Measurements from ENCODE around the gene ITPKB.

Gene ITPKB

GRCh38 chr1:226628612-226629155, 110.4 kb downstream of the ITPKB start:
- Histone ChIP-seq H3K9me3 (replicated peaks in 1 of 2; ENCODE audit: control insufficient read depth in 2 of 2, insufficient read depth in 1 of 2, low read depth in 1 of 2, low read length in 2 of 2) (no peaks in the 10 kb centered on the region), H3K4ac (ENCODE audit: low read length) (no peak overlapping the region), H4K91ac (ENCODE audit: low read depth, low read length, poor library complexity) (no peak overlapping the region), H3K27ac (replicated peaks; ENCODE audit: low read length) (no peak overlapping the region), H3K79me1 (ENCODE audit: low read depth, low read length) (no peaks in the 10 kb centered on the region), H3K4me1 (ENCODE audit: control insufficient read depth in 2 of 2, insufficient read depth in 1 of 2, low read depth in 1 of 2, low read length in 2 of 2) (peaks cover 3 to 5% of the 10 kb centered on the region in 2 donors), H3K23ac (ENCODE audit: low read depth, low read length, poor library complexity) (no peak overlapping the region), H2AFZ (ENCODE audit: low read length) (no peak overlapping the region), H2BK15ac (ENCODE audit: low read length) (no peak overlapping the region), H2AK5ac (ENCODE audit: low read depth, low read length) (no peak overlapping the region), H3K18ac (ENCODE audit: low read length) (no peak overlapping the region), H3K36me3 (replicated peaks in 1 of 2; ENCODE audit: control insufficient read depth in 2 of 2, insufficient read depth in 2 of 2, low read length in 2 of 2) (no peaks in the 10 kb centered on the region), H2BK120ac (ENCODE audit: low read depth, low read length) (no peak overlapping the region), H3K27me3 (ENCODE audit: control insufficient read depth in 3 of 3, insufficient read depth in 3 of 3, low read depth in 1 of 3, low read length in 3 of 3) (peaks cover 0 to 3% (median 0%) of the 10 kb centered on the region in 3 experiments), H3K9ac (ENCODE audit: low read depth, low read length, poor library complexity) (no peak overlapping the region), H3K14ac (ENCODE audit: low read length) (no peak overlapping the region), H2BK5ac (ENCODE audit: low read length) (no peak overlapping the region), H3K4me3 (ENCODE audit: low read length in 2 of 2) (no peak overlapping the region), H4K8ac (ENCODE audit: low read depth, low read length) (no peak overlapping the region), H3K4me2 (ENCODE audit: insufficient read depth, low read length, poor library complexity, severe bottlenecking) (no peak overlapping the region), H2BK12ac (ENCODE audit: low read length) (no peak overlapping the region)
- no CpG with 5 or more reads among the region's 10 CpGs for WGBS, 2 donors (ENCODE audit: extremely low coverage in 2 of 2, insufficient read length in 2 of 2, insufficient replicate concordance in 1 of 2)
- no peak for DNase-seq (ENCODE audit: low spot score)

- Histone ChIP-seq H3K4me1 (ENCODE audit: control insufficient read depth in 2 of 2, insufficient read depth in 1 of 2, low read depth in 1 of 2, low read length in 2 of 2) (peaks cover 3 to 5% of the 10 kb centered on the region in 2 donors), H2BK12ac (ENCODE audit: low read length) (no peak overlapping the region), H2BK15ac (ENCODE audit: low read length) (no peak overlapping the region), H3K79me1 (ENCODE audit: low read depth, low read length) (no peaks in the 10 kb centered on the region), H3K14ac (ENCODE audit: low read length) (no peak overlapping the region), H4K8ac (ENCODE audit: low read depth, low read length) (no peak overlapping the region), H3K23ac (ENCODE audit: low read depth, low read length, poor library complexity) (no peak overlapping the region), H3K27me3 (ENCODE audit: control insufficient read depth in 3 of 3, insufficient read depth in 3 of 3, low read depth in 1 of 3, low read length in 3 of 3) (peaks cover 0 to 3% (median 0%) of the 10 kb centered on the region in 3 experiments), H3K4me3 (ENCODE audit: low read length in 2 of 2) (no peak overlapping the region), H4K91ac (ENCODE audit: low read depth, low read length, poor library complexity) (no peak overlapping the region), H3K4ac (ENCODE audit: low read length) (no peak overlapping the region), H3K9me3 (replicated peaks in 1 of 2; ENCODE audit: control insufficient read depth in 2 of 2, insufficient read depth in 1 of 2, low read depth in 1 of 2, low read length in 2 of 2) (no peaks in the 10 kb centered on the region), H3K4me2 (ENCODE audit: insufficient read depth, low read length, poor library complexity, severe bottlenecking) (no peak overlapping the region), H3K27ac (replicated peaks; ENCODE audit: low read length) (no peak overlapping the region), H3K36me3 (replicated peaks in 1 of 2; ENCODE audit: control insufficient read depth in 2 of 2, insufficient read depth in 2 of 2, low read length in 2 of 2) (no peaks in the 10 kb centered on the region), H2AFZ (ENCODE audit: low read length) (no peak overlapping the region), H2BK120ac (ENCODE audit: low read depth, low read length) (no peak overlapping the region), H2BK5ac (ENCODE audit: low read length) (no peak overlapping the region), H3K9ac (ENCODE audit: low read depth, low read length, poor library complexity) (no peak overlapping the region), H2AK5ac (ENCODE audit: low read depth, low read length) (peak overlapping the region; percentile 49), H3K18ac (ENCODE audit: low read length) (no peak overlapping the region)
- WGBS, 2 donors (ENCODE audit: extremely low coverage in 2 of 2, insufficient read length in 2 of 2, insufficient replicate concordance in 1 of 2), result no CpG with 5 or more reads among the region's 11 CpGs
- no peak for DNase-seq (ENCODE audit: low spot score)
Observed at GRCh38 chr1:226627924-226628611, 111.0 kb downstream of the ITPKB start.

GRCh38 chr1:226627050-226627755, 111.9 kb downstream of the ITPKB start:
- H4K8ac ChIP-seq (ENCODE audit: low read depth, low read length), result no peak overlapping the region
- H2AK5ac ChIP-seq (ENCODE audit: low read depth, low read length), result no peak overlapping the region
- H2BK15ac ChIP-seq (ENCODE audit: low read length), result no peak overlapping the region
- no peak overlapping the region for H3K4ac ChIP-seq (ENCODE audit: low read length)
- H3K9me3 ChIP-seq (replicated peaks in 1 of 2; ENCODE audit: control insufficient read depth in 2 of 2, insufficient read depth in 1 of 2, low read depth in 1 of 2, low read length in 2 of 2), result no peaks in the 10 kb centered on the region
- no peaks in the 10 kb centered on the region for H3K36me3 ChIP-seq (replicated peaks in 1 of 2; ENCODE audit: control insufficient read depth in 2 of 2, insufficient read depth in 2 of 2, low read length in 2 of 2)
- H3K23ac ChIP-seq (ENCODE audit: low read depth, low read length, poor library complexity), result no peak overlapping the region
- no peaks in the 10 kb centered on the region for H3K79me1 ChIP-seq (ENCODE audit: low read depth, low read length)
- H4K91ac ChIP-seq (ENCODE audit: low read depth, low read length, poor library complexity), result no peak overlapping the region
- no peak overlapping the region for H2AFZ ChIP-seq (ENCODE audit: low read length)
- peaks cover 0 to 3% (median 0%) of the 10 kb centered on the region in 3 experiments for H3K27me3 ChIP-seq (ENCODE audit: control insufficient read depth in 3 of 3, insufficient read depth in 3 of 3, low read depth in 1 of 3, low read length in 3 of 3)
- H3K4me1 ChIP-seq (ENCODE audit: control insufficient read depth in 2 of 2, insufficient read depth in 1 of 2, low read depth in 1 of 2, low read length in 2 of 2), result peaks cover 2 to 3% of the 10 kb centered on the region in 2 donors
- no peak overlapping the region for H3K14ac ChIP-seq (ENCODE audit: low read length)
- H3K18ac ChIP-seq (ENCODE audit: low read length), result no peak overlapping the region
- H3K27ac ChIP-seq (replicated peaks; ENCODE audit: low read length), result no peak overlapping the region
- H2BK5ac ChIP-seq (ENCODE audit: low read length), result no peak overlapping the region
- DNase-seq (ENCODE audit: low spot score), result no peak
- no peak overlapping the region for H2BK12ac ChIP-seq (ENCODE audit: low read length)
- no peak overlapping the region for H3K9ac ChIP-seq (ENCODE audit: low read depth, low read length, poor library complexity)
- no peak overlapping the region for H3K4me3 ChIP-seq (ENCODE audit: low read length in 2 of 2)
- no CpG with 5 or more reads among the region's 6 CpGs for WGBS, 2 donors (ENCODE audit: extremely low coverage in 2 of 2, insufficient read length in 2 of 2, insufficient replicate concordance in 1 of 2)
- H3K4me2 ChIP-seq (ENCODE audit: insufficient read depth, low read length, poor library complexity, severe bottlenecking), result no peak overlapping the region
- H2BK120ac ChIP-seq (ENCODE audit: low read depth, low read length), result no peak overlapping the region

- H4K91ac ChIP-seq (ENCODE audit: low read depth, low read length, poor library complexity), result no peak overlapping the region
- H2AFZ ChIP-seq (ENCODE audit: low read length), result peak overlapping the region; percentile 64
- DNase-seq (ENCODE audit: low spot score), result peak; percentile 57
- H3K79me1 ChIP-seq (ENCODE audit: low read depth, low read length), result no peaks in the 10 kb centered on the region
- H3K9ac ChIP-seq (ENCODE audit: low read depth, low read length, poor library complexity), result no peak overlapping the region
- H3K14ac ChIP-seq (ENCODE audit: low read length), result no peak overlapping the region
- H2BK5ac ChIP-seq (ENCODE audit: low read length), result no peak overlapping the region
- H2AK5ac ChIP-seq (ENCODE audit: low read depth, low read length), result no peak overlapping the region
- no CpG with 5 or more reads among the region's 11 CpGs for WGBS, 2 donors (ENCODE audit: extremely low coverage in 2 of 2, insufficient read length in 2 of 2, insufficient replicate concordance in 1 of 2)
- H2BK12ac ChIP-seq (ENCODE audit: low read length), result no peak overlapping the region
- H3K4ac ChIP-seq (ENCODE audit: low read length), result no peak overlapping the region
- H3K4me1 ChIP-seq (ENCODE audit: control insufficient read depth in 2 of 2, insufficient read depth in 1 of 2, low read depth in 1 of 2, low read length in 2 of 2), result peaks cover 0 to 3% of the 10 kb centered on the region in 2 donors
- H3K23ac ChIP-seq (ENCODE audit: low read depth, low read length, poor library complexity), result no peak overlapping the region
- H3K36me3 ChIP-seq (replicated peaks in 1 of 2; ENCODE audit: control insufficient read depth in 2 of 2, insufficient read depth in 2 of 2, low read length in 2 of 2), result no peaks in the 10 kb centered on the region
- H3K27me3 ChIP-seq (ENCODE audit: control insufficient read depth in 3 of 3, insufficient read depth in 3 of 3, low read depth in 1 of 3, low read length in 3 of 3), result peaks cover 0 to 3% (median 0%) of the 10 kb centered on the region in 3 experiments
- H3K9me3 ChIP-seq (replicated peaks in 1 of 2; ENCODE audit: control insufficient read depth in 2 of 2, insufficient read depth in 1 of 2, low read depth in 1 of 2, low read length in 2 of 2), result no peaks in the 10 kb centered on the region
- H3K27ac ChIP-seq (replicated peaks; ENCODE audit: low read length), result no peak overlapping the region
- no peak overlapping the region for H2BK120ac ChIP-seq (ENCODE audit: low read depth, low read length)
- H4K8ac ChIP-seq (ENCODE audit: low read depth, low read length), result no peak overlapping the region
- H2BK15ac ChIP-seq (ENCODE audit: low read length), result no peak overlapping the region
- H3K4me2 ChIP-seq (ENCODE audit: insufficient read depth, low read length, poor library complexity, severe bottlenecking), result no peak overlapping the region
- H3K18ac ChIP-seq (ENCODE audit: low read length), result no peak overlapping the region
- H3K4me3 ChIP-seq (ENCODE audit: low read length in 2 of 2), result no peak overlapping the region
Observed at GRCh38 chr1:226626577-226626956, 112.5 kb downstream of the ITPKB start.
